K562 (cell line): ENCODE data around the gene MICAL1. TPM values are rescaled to one million over a fixed set of nuclear protein-coding genes. Genes with fewer than 3 reads are reported as not detected.

Experiments
- ATAC-seq: fragments of 200-7000 bp; cut with Tn5 transposase; 3 replicates; pipeline ENCODE4 v1.9.1; 2020; ENCODE audit warnings: moderate library complexity
- BruUV-seq: library from RNA; stranded (reverse); fragments of 400-500 nt; replicated peaks from 2 replicates; lab custom pipeline; 2021; lab: Mats Ljungman, UMichigan
- CTCF ChIA-PET: fragments of 300-600 bp; formaldehyde crosslinking; extraction: SDS; loops from one replicate; lab custom pipeline; 2021; ENCODE audit warnings: low intra/inter-chr PET ratio; lab: Yijun Ruan, JAX
- POLR2A ChIA-PET: fragments of 300-600, 350-650 bp; sonication (Branson Sonifier 250); formaldehyde crosslinking; extraction: SDS; loops from one replicate; lab custom pipeline; 2021; ENCODE audit warnings: antibody characterized with exemption, inconsistent platforms; lab: Yijun Ruan, JAX
- DNase-seq, 4 experiments: peaks; one replicate each; pipeline versions ENCODE4 v3.0.0 to v3.0.0-alpha.2; 2011 to 2018; ENCODE audit warnings: low spot score in 3 of 4, mixed read lengths in 3 of 4; ENCODE audit errors: extremely low read depth in 1 of 4
- FAIRE-seq: peaks from 2 replicates; lab custom pipeline; 2011; peaks lifted over from hg19 to GRCh38; lab: Jason Lieb, UNC
- H2AFZ ChIP-seq: 2 replicates; pipeline ENCODE4 v1.6.0; 2011; ENCODE audit warnings: low read depth, low read length, control low read depth, inconsistent platforms
- H3K27ac ChIP-seq: fragments of 200-600 bp; 3 replicates; pipeline ENCODE4 v1.8.0; 2011; ENCODE audit warnings: low read depth, mild to moderate bottlenecking, control low read depth, inconsistent platforms, low read length, moderate library complexity, mixed read lengths; ENCODE audit errors: extremely low read depth
- H3K27me3 ChIP-seq, 2 experiments: fragments of 300-600 bp in 1 of 2; 2 replicates in 1 of 2; 3 replicates in 1 of 2; pipeline versions ENCODE4 v1.6.0 to v1.8.0; 2011; ENCODE audit warnings: inconsistent platforms in 2 of 2, low read length in 2 of 2, mild to moderate bottlenecking in 1 of 2, mixed read lengths in 1 of 2, moderate library complexity in 1 of 2; ENCODE audit not compliant: control insufficient read depth in 2 of 2, insufficient read depth in 2 of 2
- H3K36me3 ChIP-seq: fragments of 300-600 bp; 3 replicates; pipeline ENCODE4 v1.8.0; 2011; ENCODE audit warnings: mild to moderate bottlenecking, low read length, inconsistent platforms; ENCODE audit not compliant: control insufficient read depth, insufficient read depth
- H3K4me1 ChIP-seq, 2 experiments: fragments of 200-600 bp in 1 of 2; replicated peaks in 1 of 2; 2 replicates in 1 of 2; 3 replicates in 1 of 2; pipeline versions ENCODE4 v1.5.1 to v1.8.0; 2011; ENCODE audit warnings: inconsistent platforms in 2 of 2, low read length in 2 of 2, mild to moderate bottlenecking in 1 of 2, mixed read lengths in 1 of 2, moderate library complexity in 1 of 2; ENCODE audit not compliant: control insufficient read depth in 2 of 2, insufficient read depth in 2 of 2
- H3K4me2 ChIP-seq: 2 replicates; pipeline ENCODE4 v1.6.1; 2011; ENCODE audit warnings: low read length, control low read depth, inconsistent platforms, mixed read lengths; ENCODE audit not compliant: insufficient read depth
- H3K4me3 ChIP-seq: fragments of 200-600 bp; sonication (generic), shearing (Covaris generic); 2 replicates; pipeline ENCODE4 v1.5.1; 2016; ENCODE audit warnings: control low read depth, inconsistent platforms
- H3K79me2 ChIP-seq: fragments of 200-600 bp; 3 replicates; pipeline ENCODE4 v1.8.0; 2011; ENCODE audit warnings: low read length, inconsistent platforms; ENCODE audit not compliant: control insufficient read depth, insufficient read depth
- H3K9ac ChIP-seq, 2 experiments: 2 replicates each; pipeline versions ENCODE4 v1.6.0 to v1.6.1; 2011; ENCODE audit warnings: low read depth in 2 of 2, low read length in 2 of 2, control low read depth in 1 of 2, inconsistent platforms in 1 of 2, mild to moderate bottlenecking in 1 of 2, mixed read lengths in 1 of 2; ENCODE audit not compliant: insufficient read depth in 1 of 2
- H3K9me1 ChIP-seq: one replicate; pipeline ENCODE4 v1.6.0; 2011; ENCODE audit warnings: inconsistent platforms, mild to moderate bottlenecking, low read length, moderate library complexity; ENCODE audit not compliant: control insufficient read depth, insufficient read depth
- H3K9me3 ChIP-seq: replicated peaks from 2 replicates; pipeline ENCODE4 v1.5.1; 2011; ENCODE audit warnings: low read depth, low read length, inconsistent platforms; ENCODE audit not compliant: control insufficient read depth, insufficient read depth
- H4K20me1 ChIP-seq: replicated peaks from 2 replicates; pipeline ENCODE4 v1.6.1; 2011; ENCODE audit warnings: low read length, inconsistent platforms, mixed read lengths; ENCODE audit not compliant: control insufficient read depth, insufficient read depth
- ARHGAP35 ChIP-seq: fragments of 450-650 bp; IDR thresholded peaks from 2 replicates; pipeline ENCODE4 v1.6.1; 2018; ENCODE audit not compliant: partially characterized antibody
- ATF7 ChIP-seq: fragments of 450-650 bp; IDR thresholded peaks from 2 replicates; pipeline ENCODE4 v1.7.1; 2014; ENCODE audit warnings: mild to moderate bottlenecking, moderate library complexity
- BMI1 ChIP-seq: fragments of 150-350 bp; IDR thresholded peaks from 2 replicates; pipeline ENCODE4 v1.6.1; 2014; ENCODE audit warnings: low read length
- KDM5B ChIP-seq: fragments of 200-600 bp; sonication (generic); IDR thresholded peaks from 2 replicates; pipeline ENCODE4 v1.6.1; 2012; ENCODE audit warnings: low read depth, mild to moderate bottlenecking, moderate library complexity, low read length, control low read depth, inconsistent platforms; ENCODE audit not compliant: insufficient replicate concordance
- KLF16 ChIP-seq: IDR thresholded peaks from 2 replicates; pipeline ENCODE4 v1.6.1; 2016; ENCODE audit warnings: antibody characterized with exemption
- NONO ChIP-seq, 2 experiments: fragments of 200-400 bp in 1 of 2; fragments of 450-650 bp in 1 of 2; formaldehyde crosslinking in 1 of 2; IDR thresholded peaks; 2 replicates each; pipeline ENCODE4 v1.6.1; 2017; ENCODE audit warnings: low read depth in 2 of 2, mild to moderate bottlenecking in 2 of 2, moderate library complexity in 2 of 2, low read length in 1 of 2
- PRMT5 ChIP-seq: sonication (generic); formaldehyde crosslinking; IDR thresholded peaks from 2 replicates; pipeline ENCODE4 v1.5.0; 2020; ENCODE audit warnings: missing genetic modification reagents
- PTTG1 ChIP-seq: fragments of 450-650 bp; IDR thresholded peaks from 2 replicates; pipeline ENCODE4 v1.6.1; 2016; ENCODE audit warnings: low read depth, mild to moderate bottlenecking, missing genetic modification characterization, missing compliant biosample characterization
- SMARCA4 ChIP-seq: fragments of 450-650 bp; IDR thresholded peaks from 2 replicates; pipeline ENCODE4 v1.6.1; 2016
- TEAD1 ChIP-seq, 2 experiments: fragments of 450-650 bp in 1 of 2; sonication (generic) in 1 of 2; formaldehyde crosslinking; IDR thresholded peaks; 2 replicates each; pipeline versions ENCODE4 v1.4.0 to v1.8.0; 2020 to 2022; ENCODE audit warnings: mild to moderate bottlenecking in 2 of 2, missing genetic modification reagents in 1 of 2
- ZZZ3 ChIP-seq: fragments of 450-650 bp; IDR thresholded peaks from 2 replicates; pipeline ENCODE4 v1.6.1; 2016; ENCODE audit warnings: antibody characterized with exemption, mild to moderate bottlenecking, moderate library complexity
- in situ Hi-C: fragments of 300-500 bp; cut with MboI; formaldehyde crosslinking; loops from 4 replicates; pipeline ENCODE4 v1.15.0; 2018; ENCODE audit warnings: inconsistent platforms, mixed read lengths
- intact Hi-C: fragments of 100-400 bp; cut with micrococcal nuclease; formaldehyde crosslinking; loops from 2 replicates; pipeline ENCODE4 v1.14.2; 2022
- polyA plus RNA-seq, 8 experiments: library from polyadenylated mRNA; depleted of rRNA in 4 of 8; stranded (reverse) in 5 of 8; unstranded in 3 of 8; fragments of >200 nt; fragmentation: Nextera tagmentation in 2 of 8; fragmentation: Illumina TruSeq in 1 of 8; extraction: Ambion mirVana in 2 of 8; extraction: Trizol in 1 of 8; gene quantifications; 2 replicates each; pipeline versions ENCODE4 v1.2.1 to v1.2.3, GENCODE V29; 2011 to 2014; ENCODE audit warnings: inconsistent platforms in 1 of 8, missing spikeins in 1 of 8
- total RNA-seq, 7 experiments: library from RNA; depleted of rRNA in 6 of 7; stranded (reverse); fragments of >200 nt in 6 of 7; fragmentation: Illumina TruSeq in 2 of 7; extraction: Trizol in 2 of 7; gene quantifications; 2 replicates each; pipeline versions ENCODE4 v1.2.1 to v1.2.3, GENCODE V29; 2011 to 2021; ENCODE audit warnings: low replicate concordance in 1 of 7

The MICAL1 gene
- total and polyA plus RNA-seq, 9 of the 15 experiments (the other 6 are each of a cell fraction or from before 2014, with no cell fraction given), result 0.07 to 15.2 (median 7.0) TPM

GRCh38 chr6:109488001-109488400 is 32.4 kb upstream of the MICAL1 start:
- no TSS peak for BruUV-seq
- Histone ChIP-seq H3K27ac (no peak overlapping the region), H3K79me2 (no peaks in the 10 kb centered on the region), H3K4me1 (peaks cover 0 to 17% of the 10 kb centered on the region in 2 experiments; a peak in 4 of 5 replicates), H3K9ac (no peak overlapping the region), H3K36me3 (no peaks in the 10 kb centered on the region), H4K20me1 (no peaks in the 10 kb centered on the region), H3K4me2 (no peak overlapping the region), H3K27me3 (no peaks in the 10 kb centered on the region), H2AFZ (no peak overlapping the region), H3K9me1 (no peaks in the 10 kb centered on the region), H3K9me3 (no peaks in the 10 kb centered on the region), H3K4me3 (no peak overlapping the region)
- in situ Hi-C loops, result no loop called here
- ChIA-PET POLR2A (interaction anchor here (0.6 kb wide), 1 partner anchor 474 kb away, joined by 5 read pairs; no protein-coding TSS in a partner anchor), CTCF (no interaction called here)
- FAIRE-seq (no peak), ATAC-seq (no peak), DNase-seq (no peak)
- TF ChIP-seq PTTG1 (no peak), ZZZ3 (no peak), ATF7 (no peak), ARHGAP35 (no peak), PRMT5 (CRISPR knock-in tag) (no peak), KDM5B (no peak), SMARCA4 (no peak), NONO (IDR thresholded peaks at IDR 0.05; ENCODE audit: low read depth in 2 of 2, low read length in 1 of 2) (no peak), KLF16 (no peak), BMI1 (no peak), TEAD1 (CRISPR knock-in tag; IDR thresholded peaks at IDR 0.05) (no peak)
- intact Hi-C loops, result no loop called here
